Astrocyte (in vitro differentiated cells and primary cell): ENCODE data around the gene SUGCT. TPM values are rescaled to one million over a fixed set of nuclear protein-coding genes. Genes with fewer than 3 reads are reported as not detected.

Experiments
- DNase-seq: peaks from one replicate; pipeline ENCODE4 v3.0.0-alpha.2; 2010; ENCODE audit warnings: low read depth
- FAIRE-seq: peaks from 2 replicates; lab custom pipeline; 2011; peaks lifted over from hg19 to GRCh38; lab: Jason Lieb, UNC
- H2AFZ ChIP-seq: 2 replicates; pipeline ENCODE4 v1.6.0; 2012; ENCODE audit warnings: low read depth, low read length, inconsistent platforms
- H3K27ac ChIP-seq: 2 replicates; pipeline ENCODE4 v1.5.1; 2011; ENCODE audit warnings: low read depth, low read length, inconsistent platforms
- H3K27me3 ChIP-seq: 2 replicates; pipeline ENCODE4 v1.6.0; 2011; ENCODE audit warnings: low read length, inconsistent platforms; ENCODE audit not compliant: insufficient read depth
- H3K36me3 ChIP-seq: 2 replicates; pipeline ENCODE4 v1.5.1; 2011; ENCODE audit warnings: low read length, inconsistent platforms; ENCODE audit not compliant: insufficient read depth
- H3K4me1 ChIP-seq: 2 replicates; pipeline ENCODE4 v1.5.1; 2011; ENCODE audit warnings: low read length, inconsistent platforms; ENCODE audit not compliant: insufficient read depth
- H3K4me2 ChIP-seq: 2 replicates; pipeline ENCODE4 v1.6.0; 2012; ENCODE audit warnings: low read length, inconsistent platforms
- H3K4me3 ChIP-seq: 2 replicates; pipeline ENCODE4 v1.5.1; 2011; ENCODE audit warnings: low read depth, mild to moderate bottlenecking, low read length, inconsistent platforms; ENCODE audit not compliant: insufficient read depth
- H3K79me2 ChIP-seq: 2 replicates; pipeline ENCODE4 v1.6.0; 2012; ENCODE audit warnings: mild to moderate bottlenecking, low read length, inconsistent platforms; ENCODE audit not compliant: insufficient read depth
- H3K9ac ChIP-seq: 2 replicates; pipeline ENCODE4 v1.6.0; 2012; ENCODE audit warnings: mild to moderate bottlenecking, low read length, inconsistent platforms
- H3K9me3 ChIP-seq: 2 replicates; pipeline ENCODE4 v1.5.1; 2012; ENCODE audit warnings: low read depth, mild to moderate bottlenecking, low read length, inconsistent platforms; ENCODE audit not compliant: insufficient read depth
- H4K20me1 ChIP-seq: 2 replicates; pipeline ENCODE4 v1.6.0; 2012; ENCODE audit warnings: low read length, inconsistent platforms; ENCODE audit not compliant: insufficient read depth
- H3K27ac Mint-ChIP-seq: one replicate; pipeline ENCODE4 v1.8.0; 2021; ENCODE audit warnings: mild to moderate bottlenecking, mixed read lengths; ENCODE audit not compliant: unreplicated experiment
- H3K27me3 Mint-ChIP-seq: one replicate; pipeline ENCODE4 v1.8.0; 2021; ENCODE audit warnings: low read depth, mixed read lengths; ENCODE audit not compliant: unreplicated experiment
- H3K36me3 Mint-ChIP-seq: one replicate; pipeline ENCODE4 v1.8.0; 2021; ENCODE audit warnings: low read depth, mixed read lengths; ENCODE audit not compliant: unreplicated experiment
- H3K4me1 Mint-ChIP-seq: one replicate; pipeline ENCODE4 v1.8.0; 2021; ENCODE audit warnings: low read depth, mixed read lengths; ENCODE audit not compliant: unreplicated experiment
- H3K4me3 Mint-ChIP-seq: one replicate; pipeline ENCODE4 v1.8.0; 2021; ENCODE audit warnings: mild to moderate bottlenecking, moderate library complexity, mixed read lengths; ENCODE audit not compliant: unreplicated experiment
- H3K9me3 Mint-ChIP-seq: one replicate; pipeline ENCODE4 v1.8.0; 2021; ENCODE audit warnings: mild to moderate bottlenecking, mixed read lengths; ENCODE audit not compliant: unreplicated experiment
- CTCF ChIP-seq: IDR thresholded peaks from 2 replicates; pipeline ENCODE4 v1.5.1; 2011; ENCODE audit warnings: low read depth, mild to moderate bottlenecking, inconsistent platforms, low read length, moderate library complexity; ENCODE audit not compliant: insufficient read depth
- EZH2 ChIP-seq: IDR thresholded peaks from 2 replicates; pipeline ENCODE4 v1.6.1; 2012; ENCODE audit warnings: mild to moderate bottlenecking, low read length, inconsistent platforms; ENCODE audit not compliant: insufficient read depth
- total RNA-seq: library from RNA; stranded (reverse); gene quantifications from 2 replicates; pipeline ENCODE4 v1.2.1, GENCODE V29; 2021

The SUGCT gene
- total RNA-seq, 1 donor from 2014 or later = 15.5 TPM

GRCh38 chr7:40848541-40849221 lies 713.9 kb downstream of the SUGCT start:
- Histone ChIP-seq H3K79me2 (no peaks in the 10 kb centered on the region), H3K27me3 (no peaks in the 10 kb centered on the region), H3K9me3 (no peaks in the 10 kb centered on the region), H2AFZ (no peak overlapping the region), H3K36me3 (no peaks in the 10 kb centered on the region), H3K4me1 (peaks cover 4% of the 10 kb centered on the region), H3K27ac (no peak overlapping the region), H3K4me3 (no peak overlapping the region), H3K4me2 (no peak overlapping the region), H3K9ac (no peak overlapping the region), H4K20me1 (no peaks in the 10 kb centered on the region)
- Mint-ChIP-seq H3K27me3 (no peaks in the 10 kb centered on the region), H3K36me3 (peaks cover 6% of the 10 kb centered on the region), H3K27ac (no peak overlapping the region), H3K4me1 (peaks cover 9% of the 10 kb centered on the region), H3K4me3 (no peak overlapping the region), H3K9me3 (peaks cover 4% of the 10 kb centered on the region)
- no peak for TF ChIP-seq EZH2
- no peak for TF ChIP-seq CTCF
- DNase-seq (peak; percentile 23), FAIRE-seq (no peak)

- H3K4me3 ChIP-seq = no peak overlapping the region
- no peaks in the 10 kb centered on the region for H4K20me1 ChIP-seq
- Mint-ChIP-seq H3K4me1 (peaks cover 8% of the 10 kb centered on the region), H3K9me3 (no peaks in the 10 kb centered on the region), H3K4me3 (no peak overlapping the region), H3K27me3 (no peaks in the 10 kb centered on the region), H3K36me3 (peaks cover under 1% of the 10 kb centered on the region), H3K27ac (no peak overlapping the region)
- no peak overlapping the region for H3K9ac ChIP-seq
- no peaks in the 10 kb centered on the region for H3K79me2 ChIP-seq
- H2AFZ ChIP-seq = no peak overlapping the region
- no peak overlapping the region for H3K4me2 ChIP-seq
- no peak overlapping the region for H3K27ac ChIP-seq
- DNase-seq (peak; percentile 41), FAIRE-seq (peak; percentile 20)
- no peaks in the 10 kb centered on the region for H3K27me3 ChIP-seq
- no peak for TF ChIP-seq EZH2
- TF ChIP-seq CTCF = no peak
- H3K36me3 ChIP-seq = no peaks in the 10 kb centered on the region
- H3K9me3 ChIP-seq = no peaks in the 10 kb centered on the region
- H3K4me1 ChIP-seq = no peaks in the 10 kb centered on the region
Measured at GRCh38 chr7:40850017-40850416, 715.2 kb downstream of the SUGCT start.

- no peak for FAIRE-seq
- H3K9me3 Mint-ChIP-seq = no peaks in the 10 kb centered on the region
- H3K27ac ChIP-seq = no peak overlapping the region
- H3K4me1 Mint-ChIP-seq = peaks cover 8% of the 10 kb centered on the region
- no peak overlapping the region for H3K27ac Mint-ChIP-seq
- no peak overlapping the region for H3K9ac ChIP-seq
- H3K36me3 Mint-ChIP-seq = no peaks in the 10 kb centered on the region
- no peak for DNase-seq
- H3K9me3 ChIP-seq = no peaks in the 10 kb centered on the region
- H3K4me1 ChIP-seq = no peaks in the 10 kb centered on the region
- no peak overlapping the region for H3K4me3 Mint-ChIP-seq
- H3K27me3 Mint-ChIP-seq = peaks cover 2% of the 10 kb centered on the region
- no peaks in the 10 kb centered on the region for H3K79me2 ChIP-seq
- no peaks in the 10 kb centered on the region for H3K36me3 ChIP-seq
- no peaks in the 10 kb centered on the region for H3K27me3 ChIP-seq
- H4K20me1 ChIP-seq = no peaks in the 10 kb centered on the region
- TF ChIP-seq CTCF (no peak), EZH2 (no peak)
- H2AFZ ChIP-seq = no peak overlapping the region
- no peak overlapping the region for H3K4me3 ChIP-seq
- H3K4me2 ChIP-seq = no peak overlapping the region
Measured at GRCh38 chr7:40851001-40851400, 716.2 kb downstream of the SUGCT start.
